Thyroid gland (tissue), 4 donors: Measurements from ENCODE around the gene GPR143. TPM values are rescaled to one million over a fixed set of nuclear protein-coding genes. Genes with fewer than 3 reads are reported as not detected.

ENCODE experiments used
- DNase-seq, 2 donors: peaks; one replicate each; pipeline ENCODE4 v3.0.0-alpha.2; 2019
- H3K27ac ChIP-seq, 3 donors: fragments of 200-600 bp; sonication (generic); 1 replicate in 2 of 3; 2 replicates in 1 of 3; pipeline ENCODE4 v1.5.1; 2016 to 2019; ENCODE audit warnings: mild to moderate bottlenecking in 1 of 3, moderate library complexity in 1 of 3
- H3K27me3 ChIP-seq: fragments of 200-600 bp; sonication (generic); one replicate; pipeline ENCODE4 v1.5.1; 2019
- H3K36me3 ChIP-seq, 2 donors: fragments of 200-600 bp; sonication (generic); one replicate each; pipeline ENCODE4 v1.5.1; 2016 to 2019
- H3K4me1 ChIP-seq, 2 donors: fragments of 200-600 bp; sonication (generic); one replicate each; pipeline ENCODE4 v1.5.1; 2017 to 2019
- H3K4me3 ChIP-seq, 3 donors: fragments of 200-600 bp; sonication (generic); replicated peaks in 1 of 3; 1 replicate in 2 of 3; 2 replicates in 1 of 3; pipeline ENCODE4 v1.5.1; 2016; ENCODE audit warnings: mild to moderate bottlenecking in 1 of 3
- H3K9me3 ChIP-seq: fragments of 200-600 bp; sonication (generic); one replicate; pipeline ENCODE4 v1.5.1; 2017
- CTCF ChIP-seq, 6 experiments: fragments of 200-600 bp in 3 of 6; fragments of 450-650 bp in 3 of 6; sonication (generic) in 3 of 6; IDR thresholded peaks; one replicate each; pipeline ENCODE4 v1.5.1; 2016 to 2019; ENCODE audit warnings: antibody characterized with exemption in 6 of 6, mild to moderate bottlenecking in 2 of 6, inconsistent platforms in 1 of 6, moderate library complexity in 1 of 6
- POLR2A ChIP-seq, 2 donors: fragments of 450-650 bp; IDR thresholded peaks; one replicate each; pipeline ENCODE4 v1.6.1; 2017; ENCODE audit warnings: antibody characterized with exemption in 2 of 2, mild to moderate bottlenecking in 2 of 2, moderate library complexity in 1 of 2
- WGBS, 2 donors: methylation state at CpG; one replicate each; pipeline ENCODE4 v1.1.5; 2017; 5-methylcytosine and 5-hydroxymethylcytosine counted together
- intact Hi-C: fragments of 100-400 bp; cut with DNase I; formaldehyde crosslinking; loops from one replicate; pipeline ENCODE4 v1.15.1; 2023
- total RNA-seq, 4 donors: library from RNA; depleted of rRNA; stranded (reverse); fragments of >200 nt; gene quantifications; one replicate each; pipeline ENCODE4 v1.2.3, GENCODE V29; 2016

GPR143 gene
- total RNA-seq, 4 donors from 2014 or later, result 1.7 to 4.9 (median 3.4) TPM

- intact Hi-C loops, result no loop called here
- no peak overlapping the region for H3K27ac ChIP-seq
- no peaks in the 10 kb centered on the region for H3K27me3 ChIP-seq
- DNase-seq, result no peak
- H3K4me3 ChIP-seq, result no peak overlapping the region
- WGBS, 2 donors, result 83 to 85% methylated on average over 3 to 4 of the region's 4 CpGs
- TF ChIP-seq POLR2A (IDR thresholded peaks at IDR 0.05) (no peak), CTCF (IDR thresholded peaks at IDR 0.05) (no peak)
- H3K9me3 ChIP-seq, result no peaks in the 10 kb centered on the region
- no peaks in the 10 kb centered on the region for H3K4me1 ChIP-seq
- no peaks in the 10 kb centered on the region for H3K36me3 ChIP-seq
Measured at GRCh38 chrX:9802737-9803136, 37.1 kb upstream of the GPR143 start.

GRCh38 chrX:9797384-9798360 is 32.0 kb upstream of the GPR143 start:
- 65 to 78% methylated on average over 9 to 11 of the region's 11 CpGs for WGBS, 2 donors
- H3K27ac ChIP-seq, result no peak overlapping the region
- H3K27me3 ChIP-seq, result no peaks in the 10 kb centered on the region
- H3K9me3 ChIP-seq, result no peaks in the 10 kb centered on the region
- no peak for DNase-seq
- no peak overlapping the region for H3K4me3 ChIP-seq
- H3K4me1 ChIP-seq, result no peaks in the 10 kb centered on the region
- no peaks in the 10 kb centered on the region for H3K36me3 ChIP-seq
- intact Hi-C loops, result no loop called here
- TF ChIP-seq CTCF (IDR thresholded peaks at IDR 0.05) (no peak), POLR2A (IDR thresholded peaks at IDR 0.05) (no peak)

GRCh38 chrX:9794495-9794894 is 28.8 kb upstream of the GPR143 start:
- H3K36me3 ChIP-seq, result no peaks in the 10 kb centered on the region
- no peaks in the 10 kb centered on the region for H3K9me3 ChIP-seq
- WGBS, 2 donors, result 92 to 96% methylated on average over 7 of the region's 7 CpGs
- intact Hi-C loops, result no loop called here
- H3K27me3 ChIP-seq, result no peaks in the 10 kb centered on the region
- TF ChIP-seq CTCF (IDR thresholded peaks at IDR 0.05) (no peak), POLR2A (IDR thresholded peaks at IDR 0.05) (no peak)
- DNase-seq, result no peak
- H3K4me3 ChIP-seq, result no peak overlapping the region
- peaks cover 0 to 2% of the 10 kb centered on the region in 2 donors for H3K4me1 ChIP-seq
- no peak overlapping the region for H3K27ac ChIP-seq

- TF ChIP-seq CTCF (IDR thresholded peaks at IDR 0.05) (no peak), POLR2A (IDR thresholded peaks at IDR 0.05) (no peak)
- no peaks in the 10 kb centered on the region for H3K27me3 ChIP-seq
- DNase-seq, result no peak
- no peak overlapping the region for H3K27ac ChIP-seq
- H3K4me1 ChIP-seq, result peaks cover 9 to 13% of the 10 kb centered on the region in 2 donors
- no peaks in the 10 kb centered on the region for H3K9me3 ChIP-seq
- intact Hi-C loops, result no loop called here
- WGBS, 2 donors, result 92 to 96% methylated on average over 6 of the region's 6 CpGs
- H3K4me3 ChIP-seq, result no peak overlapping the region
- no peaks in the 10 kb centered on the region for H3K36me3 ChIP-seq
Measured at GRCh38 chrX:9790866-9791265, 25.2 kb upstream of the GPR143 start.

- H3K9me3 ChIP-seq, result no peaks in the 10 kb centered on the region
- H3K4me1 ChIP-seq, result peaks cover 9 to 13% of the 10 kb centered on the region in 2 donors
- 85% methylated on average over 4 of the region's 5 CpGs; no CpG with 5 or more reads in 1 of the 2 donors for WGBS, 2 donors
Measured at GRCh38 chrX:9789555-9789954, 23.9 kb upstream of the GPR143 start.

More at GRCh38 chrX:9789555-9789954, 23.9 kb upstream of the GPR143 start:
- intact Hi-C loops, result loop anchor here (10.0 kb wide), 1 partner anchor 335 kb away; no protein-coding TSS in a partner anchor
- no peaks in the 10 kb centered on the region for H3K36me3 ChIP-seq
- H3K27ac ChIP-seq, result no peak overlapping the region
- no peak for DNase-seq
- no peak overlapping the region for H3K4me3 ChIP-seq
- TF ChIP-seq CTCF (IDR thresholded peaks at IDR 0.05) (no peak), POLR2A (IDR thresholded peaks at IDR 0.05) (no peak)
- H3K27me3 ChIP-seq, result no peaks in the 10 kb centered on the region
